HCT116 (cell line): ENCODE results near the gene XYLT1. TPM values are rescaled to one million over a fixed set of nuclear protein-coding genes. Genes with fewer than 3 reads are reported as not detected.

ENCODE experiments used
- ATAC-seq: fragments of 200-7000 bp; cut with Tn5 transposase; 2 replicates; pipeline ENCODE4 v1.9.1; 2020; ENCODE audit warnings: mild to moderate bottlenecking, moderate library complexity
- BruUV-seq: library from RNA; stranded (reverse); fragments of 400-500 nt; replicated peaks from 2 replicates; lab custom pipeline; 2021; lab: Mats Ljungman, UMichigan
- CTCF ChIA-PET: fragments of 300-600 bp; sonication (Branson Sonifier 250); formaldehyde crosslinking; loops from one replicate; lab custom pipeline; 2021; ENCODE audit warnings: antibody characterized with exemption; lab: Charles Lee
- POLR2A ChIA-PET: fragments of 300-600, 350-600 bp; sonication (Branson Sonifier 250); formaldehyde crosslinking; loops from one replicate; lab custom pipeline; 2021; ENCODE audit warnings: antibody characterized with exemption; lab: Charles Lee
- RAD21 ChIA-PET, 2 experiments: fragments of 300-600 bp; sonication (Branson Sonifier 250); formaldehyde crosslinking; loops; one replicate each; lab custom pipeline; 2023; ENCODE audit warnings: low total read pairs in 2 of 2; ENCODE audit not compliant: uncharacterized antibody in 2 of 2, unreplicated experiment in 2 of 2, low non-redundant PET in 1 of 2; lab: Charles Lee
- DNase-seq: peaks from one replicate; pipeline ENCODE4 v3.0.0-alpha.2; 2010; ENCODE audit warnings: low read depth, low spot score
- H2AFZ ChIP-seq: fragments of 200-600 bp; shearing (Covaris generic), sonication (generic); 2 replicates; pipeline ENCODE4 v1.6.1; 2017; ENCODE audit warnings: low read depth, mixed run types, mixed read lengths, antibody characterized with exemption, low read length; ENCODE audit not compliant: poor library complexity, severe bottlenecking
- H3K27ac ChIP-seq: 2 replicates; pipeline ENCODE4 v1.5.1; 2012; ENCODE audit warnings: low read depth, low read length
- H3K27me3 ChIP-seq: fragments of 200-600 bp; sonication (generic); 2 replicates; pipeline ENCODE4 v1.6.1; 2016; ENCODE audit warnings: mixed run types, low read length, mixed read lengths; ENCODE audit not compliant: insufficient read depth
- H3K36me3 ChIP-seq, 2 experiments: fragments of 200-500 bp in 1 of 2; fragments of 200-600 bp in 1 of 2; sonication (Bioruptor generic) in 1 of 2; sonication (generic) in 1 of 2; 2 replicates each; pipeline versions ENCODE4 v1.5.1 to v1.6.1; 2014 to 2016; ENCODE audit warnings: low read length in 2 of 2, inconsistent platforms in 1 of 2, mixed read lengths in 1 of 2, mixed run types in 1 of 2; ENCODE audit not compliant: insufficient read depth in 2 of 2, control insufficient read depth in 1 of 2
- H3K4me1 ChIP-seq, 2 experiments: fragments of 200-600 bp in 1 of 2; sonication (generic) in 1 of 2; 2 replicates each; pipeline versions ENCODE4 v1.5.1 to v1.6.1; 2012 to 2017; ENCODE audit warnings: low read length in 2 of 2, inconsistent platforms in 1 of 2, mild to moderate bottlenecking in 1 of 2, mixed read lengths in 1 of 2, mixed run types in 1 of 2, moderate library complexity in 1 of 2; ENCODE audit not compliant: insufficient read depth in 2 of 2, control insufficient read depth in 1 of 2
- H3K4me2 ChIP-seq: fragments of 200-600 bp; sonication (generic); 2 replicates; pipeline ENCODE4 v1.6.1; 2017; ENCODE audit warnings: mixed run types, low read length, mixed read lengths
- H3K4me3 ChIP-seq, 2 experiments: fragments of 200-600 bp in 1 of 2; sonication (generic) in 1 of 2; replicated peaks in 1 of 2; 2 replicates each; pipeline ENCODE4 v1.5.1; 2011 to 2016; ENCODE audit warnings: low read length in 2 of 2, control low read depth in 1 of 2, low read depth in 1 of 2, mild to moderate bottlenecking in 1 of 2, mixed read lengths in 1 of 2, mixed run types in 1 of 2
- H3K79me2 ChIP-seq: fragments of 200-600 bp; sonication (generic); 2 replicates; pipeline ENCODE4 v1.6.1; 2017; ENCODE audit warnings: mild to moderate bottlenecking, mixed run types, low read length, moderate library complexity, mixed read lengths; ENCODE audit not compliant: insufficient read depth
- H3K9ac ChIP-seq: fragments of 200-600 bp; sonication (generic); 2 replicates; pipeline ENCODE4 v1.6.1; 2016; ENCODE audit warnings: low read length, mixed read lengths
- H3K9me2 ChIP-seq: fragments of 200-600 bp; sonication (generic), shearing (Covaris generic); 2 replicates; pipeline ENCODE4 v1.6.1; 2017; ENCODE audit warnings: mixed run types, mild to moderate bottlenecking, moderate library complexity; ENCODE audit not compliant: insufficient read depth
- H3K9me3 ChIP-seq, 2 experiments: fragments of 200-500 bp in 1 of 2; fragments of 200-600 bp in 1 of 2; sonication (Bioruptor generic) in 1 of 2; sonication (generic) in 1 of 2; 2 replicates each; pipeline ENCODE4 v1.6.1; 2014 to 2017; ENCODE audit warnings: low read length in 2 of 2, mixed read lengths in 2 of 2, inconsistent platforms in 1 of 2, low read depth in 1 of 2, mild to moderate bottlenecking in 1 of 2, mixed run types in 1 of 2, moderate library complexity in 1 of 2; ENCODE audit not compliant: control insufficient read depth in 1 of 2, insufficient read depth in 1 of 2
- H4K20me1 ChIP-seq: fragments of 200-600 bp; sonication (generic), shearing (Covaris generic); 2 replicates; pipeline ENCODE4 v1.6.1; 2017; ENCODE audit warnings: mixed run types, mild to moderate bottlenecking, moderate library complexity; ENCODE audit not compliant: insufficient read depth
- CEBPB ChIP-seq: IDR thresholded peaks from 2 replicates; pipeline ENCODE4 v1.6.1; 2012; ENCODE audit warnings: low read depth
- EGR1 ChIP-seq: IDR thresholded peaks from 2 replicates; pipeline ENCODE4 v1.6.1; 2012; ENCODE audit warnings: low read depth
- ELF1 ChIP-seq: IDR thresholded peaks from 2 replicates; pipeline ENCODE4 v1.6.1; 2012; ENCODE audit warnings: low read depth, borderline replicate concordance
- FOSL1 ChIP-seq: IDR thresholded peaks from 2 replicates; pipeline ENCODE4 v1.6.1; 2012; ENCODE audit warnings: low read depth
- JUND ChIP-seq: IDR thresholded peaks from 2 replicates; pipeline ENCODE4 v1.6.1; 2012
- MAX ChIP-seq: IDR thresholded peaks from 2 replicates; pipeline ENCODE4 v1.6.1; 2012
- RAD21 ChIP-seq: IDR thresholded peaks from 2 replicates; pipeline ENCODE4 v1.6.1; 2012; ENCODE audit warnings: low read depth, mild to moderate bottlenecking
- REST ChIP-seq: IDR thresholded peaks from 2 replicates; pipeline ENCODE4 v1.6.1; 2012; ENCODE audit warnings: low read depth
- SIN3A ChIP-seq: IDR thresholded peaks from 2 replicates; pipeline ENCODE4 v1.6.1; 2012; ENCODE audit warnings: low read depth
- SP1 ChIP-seq: IDR thresholded peaks from 2 replicates; pipeline ENCODE4 v1.6.1; 2012; ENCODE audit warnings: low read depth
- SRF ChIP-seq: IDR thresholded peaks from 2 replicates; pipeline ENCODE4 v1.6.1; 2012; ENCODE audit warnings: low read depth
- TCF7L2 ChIP-seq: IDR thresholded peaks from 2 replicates; pipeline ENCODE4 v1.7.0; 2011; ENCODE audit warnings: borderline replicate concordance, inconsistent platforms; ENCODE audit not compliant: insufficient read depth, insufficient read length; ENCODE audit errors: extremely low read depth
- YY1 ChIP-seq: IDR thresholded peaks from 2 replicates; pipeline ENCODE4 v1.6.1; 2011; ENCODE audit warnings: low read length, low read depth, moderate library complexity, mild to moderate bottlenecking; ENCODE audit not compliant: insufficient replicate concordance; ENCODE audit errors: extremely low read depth
- intact Hi-C: fragments of 100-400 bp; cut with micrococcal nuclease; formaldehyde crosslinking; loops from 2 replicates; pipeline ENCODE4 v1.10.0; 2022
- total RNA-seq: library from RNA; stranded (reverse); gene quantifications from one replicate; pipeline ENCODE4 v1.2.1, GENCODE V29; 2021; ENCODE audit not compliant: unreplicated experiment
- TF ChIP-seq, protein P1 (sequence below), 3 experiments: fragments of 200-600 bp in 1 of 3; sonication (generic) in 1 of 3; IDR thresholded peaks in 2 of 3; conservative IDR thresholded peaks in 1 of 3; 2 replicates each; pipeline ENCODE4 v1.5.1; 2012 to 2017; ENCODE audit warnings: low read depth in 2 of 3, low read length in 2 of 3, antibody characterized with exemption in 1 of 3, borderline replicate concordance in 1 of 3, control low read depth in 1 of 3, mild to moderate bottlenecking in 1 of 3, mixed read lengths in 1 of 3, mixed run types in 1 of 3, moderate library complexity in 1 of 3; ENCODE audit not compliant: insufficient read depth in 1 of 3

Gene XYLT1
- total RNA-seq, 1 experiment from 2014 or later = 4.5 TPM

- ChIA-PET RAD21 (no interaction called here), CTCF (no interaction called here), POLR2A (no interaction called here)
- Histone ChIP-seq H3K36me3 (no peaks in the 10 kb centered on the region), H3K79me2 (no peaks in the 10 kb centered on the region), H2AFZ (no peak overlapping the region), H4K20me1 (no peaks in the 10 kb centered on the region), H3K27ac (no peak overlapping the region), H3K9ac (no peak overlapping the region), H3K4me2 (no peak overlapping the region), H3K4me3 (no peak overlapping the region), H3K9me3 (no peaks in the 10 kb centered on the region), H3K4me1 (peaks cover 4 to 5% of the 10 kb centered on the region in 2 experiments; a peak in 2 of 4 replicates), H3K9me2 (no peaks in the 10 kb centered on the region), H3K27me3 (peaks cover 7% of the 10 kb centered on the region; the same call in 1 of the 2 replicates)
- DNase-seq = no peak
- no peak for ATAC-seq
- TF ChIP-seq MAX = no peak
- no peak for TF ChIP-seq SIN3A
- no peak for TF ChIP-seq EGR1
- TF ChIP-seq, protein P1, sequence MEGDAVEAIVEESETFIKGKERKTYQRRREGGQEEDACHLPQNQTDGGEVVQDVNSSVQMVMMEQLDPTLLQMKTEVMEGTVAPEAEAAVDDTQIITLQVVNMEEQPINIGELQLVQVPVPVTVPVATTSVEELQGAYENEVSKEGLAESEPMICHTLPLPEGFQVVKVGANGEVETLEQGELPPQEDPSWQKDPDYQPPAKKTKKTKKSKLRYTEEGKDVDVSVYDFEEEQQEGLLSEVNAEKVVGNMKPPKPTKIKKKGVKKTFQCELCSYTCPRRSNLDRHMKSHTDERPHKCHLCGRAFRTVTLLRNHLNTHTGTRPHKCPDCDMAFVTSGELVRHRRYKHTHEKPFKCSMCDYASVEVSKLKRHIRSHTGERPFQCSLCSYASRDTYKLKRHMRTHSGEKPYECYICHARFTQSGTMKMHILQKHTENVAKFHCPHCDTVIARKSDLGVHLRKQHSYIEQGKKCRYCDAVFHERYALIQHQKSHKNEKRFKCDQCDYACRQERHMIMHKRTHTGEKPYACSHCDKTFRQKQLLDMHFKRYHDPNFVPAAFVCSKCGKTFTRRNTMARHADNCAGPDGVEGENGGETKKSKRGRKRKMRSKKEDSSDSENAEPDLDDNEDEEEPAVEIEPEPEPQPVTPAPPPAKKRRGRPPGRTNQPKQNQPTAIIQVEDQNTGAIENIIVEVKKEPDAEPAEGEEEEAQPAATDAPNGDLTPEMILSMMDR (IDR thresholded peaks at IDR 0.05 in 2 of 3, conservative IDR thresholded peaks at IDR 0.05 in 1 of 3; ENCODE audit: borderline replicate concordance in 1 of 3, insufficient read depth in 1 of 3, low read depth in 2 of 3, low read length in 2 of 3) = no peak
- TF ChIP-seq ELF1 = no peak
- no peak for TF ChIP-seq RAD21
- TF ChIP-seq JUND = no peak
- no peak for TF ChIP-seq SRF
- TF ChIP-seq CEBPB = no peak
- no peak for TF ChIP-seq YY1
- no peak for TF ChIP-seq FOSL1
- TF ChIP-seq SP1 = no peak
- TF ChIP-seq REST = no peak
- TF ChIP-seq TCF7L2 = no peak
- intact Hi-C loops = loop anchor here (5.0 to 10.0 kb wide), 3 partner anchors 188 to 601 kb away; no protein-coding TSS in a partner anchor
- no TSS peak for BruUV-seq
Observed at GRCh38 chr16:17465460-17465859, 5.3 kb downstream of the XYLT1 start.
